ENCODE data around the gene LRMDA.

GRCh38 chr10:75726522-75727483 is 295.4 kb downstream of the LRMDA start:
- no peak for TF ChIP-seq CTCF (IDR thresholded peaks at IDR 0.05)
- TF ChIP-seq EZH2 (IDR thresholded peaks at IDR 0.05; ENCODE audit: borderline replicate concordance, insufficient read depth, low read depth, low read length, poor library complexity, severe bottlenecking), result no peak
